Measurements from ENCODE around the gene PPM1J. TPM values are rescaled to one million over a fixed set of nuclear protein-coding genes. Genes with fewer than 3 reads are reported as not detected.

PPM1J gene
- total RNA-seq, 1 donor from 2014 or later = 5.4 TPM

DNA sequence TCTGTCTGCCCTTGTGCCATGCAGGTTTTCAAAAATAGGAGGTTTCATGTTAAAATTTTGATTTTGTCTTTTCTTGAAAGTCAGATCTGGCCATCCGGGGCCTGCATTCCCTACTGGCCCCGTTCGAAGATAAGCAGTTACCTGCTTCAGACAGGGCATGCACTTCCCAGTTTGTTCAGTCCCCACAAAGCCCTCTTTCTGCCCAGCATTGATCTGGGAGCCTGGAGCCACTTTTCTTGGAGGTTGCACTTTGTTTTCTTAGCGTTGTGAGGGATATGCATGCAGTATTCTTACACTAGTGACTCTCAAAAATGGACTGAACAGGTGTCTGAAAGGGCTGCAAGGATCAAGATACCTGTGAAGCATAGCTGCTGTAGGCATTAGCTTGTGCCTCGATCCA lies 29.2 kb downstream of the PPM1J start:
- peaks cover 16% of the 10 kb centered on the region for H3K4me1 ChIP-seq
- H3K4me3 ChIP-seq = no peak overlapping the region
- no peaks in the 10 kb centered on the region for H3K27me3 ChIP-seq (ENCODE audit: low read depth)
- H3K9me3 ChIP-seq (replicated peaks) = no peaks in the 10 kb centered on the region
- no peak for DNase-seq
- no peak for TF ChIP-seq CTCF (IDR thresholded peaks at IDR 0.05; ENCODE audit: borderline replicate concordance)
- intact Hi-C loops (cut with micrococcal nuclease) = no loop called here
- H3K27ac ChIP-seq (replicated peaks) = no peak overlapping the region
- H3K36me3 ChIP-seq = peaks cover 21% of the 10 kb centered on the region

GRCh38 chr1:112678605-112679004 lies 36.5 kb downstream of the PPM1J start:
- DNase-seq = no peak
- H3K4me3 ChIP-seq = no peak overlapping the region
- TF ChIP-seq CTCF (IDR thresholded peaks at IDR 0.05; ENCODE audit: borderline replicate concordance) = no peak
- H3K9me3 ChIP-seq (replicated peaks) = no peaks in the 10 kb centered on the region
- no peaks in the 10 kb centered on the region for H3K36me3 ChIP-seq
- peaks cover 39% of the 10 kb centered on the region for H3K4me1 ChIP-seq
- no peak overlapping the region for H3K27ac ChIP-seq (replicated peaks)
- no peaks in the 10 kb centered on the region for H3K27me3 ChIP-seq (ENCODE audit: low read depth)
- intact Hi-C loops (cut with micrococcal nuclease) = loop anchor here (10.0 kb wide), 1 partner anchor 284 kb away; the partner anchor contains the start of gene CTTNBP2NL

- Histone ChIP-seq H3K4me1 (peaks cover 43% of the 10 kb centered on the region), H3K9me3 (replicated peaks) (no peaks in the 10 kb centered on the region), H3K27ac (replicated peaks) (no peak overlapping the region), H3K36me3 (no peaks in the 10 kb centered on the region), H3K27me3 (ENCODE audit: low read depth) (no peaks in the 10 kb centered on the region), H3K4me3 (no peak overlapping the region)
- no peak for TF ChIP-seq CTCF (IDR thresholded peaks at IDR 0.05; ENCODE audit: borderline replicate concordance)
- no peak for DNase-seq
- intact Hi-C loops (cut with micrococcal nuclease) = loop anchor here (10.0 kb wide), 1 partner anchor 283 kb away; the partner anchor contains the start of gene CTTNBP2NL
These were observed 37.6 kb downstream of the PPM1J start for GRCh38 chr1:112677501-112677900.

DNA sequence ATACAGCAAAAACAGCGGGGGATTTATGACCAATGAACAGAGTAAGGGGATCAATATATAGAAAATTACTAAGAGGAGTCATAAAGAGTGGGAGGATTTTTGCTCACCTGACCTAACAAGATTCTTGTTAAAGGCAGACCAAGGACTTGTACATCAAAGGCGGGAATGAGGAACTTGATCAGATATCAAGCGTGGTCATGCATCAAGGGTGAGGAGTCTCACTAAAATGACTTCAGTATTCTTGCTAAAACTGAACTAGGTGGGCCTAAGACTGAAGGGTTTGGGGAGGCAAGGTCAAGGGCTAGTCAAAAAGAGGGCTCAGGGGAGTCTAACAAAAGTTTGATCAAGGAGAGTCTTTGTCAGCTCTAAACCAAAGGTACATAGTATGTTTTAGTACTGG lies 38.6 kb downstream of the PPM1J start:
- TF ChIP-seq CTCF (IDR thresholded peaks at IDR 0.05; ENCODE audit: borderline replicate concordance) = no peak
- no peak for DNase-seq
- no peaks in the 10 kb centered on the region for H3K9me3 ChIP-seq (replicated peaks)
- no peak overlapping the region for H3K27ac ChIP-seq (replicated peaks)
- H3K4me1 ChIP-seq = peaks cover 43% of the 10 kb centered on the region
- H3K4me3 ChIP-seq = no peak overlapping the region
- H3K27me3 ChIP-seq (ENCODE audit: low read depth) = no peaks in the 10 kb centered on the region
- peaks cover 6% of the 10 kb centered on the region for H3K36me3 ChIP-seq
- intact Hi-C loops (cut with micrococcal nuclease) = loop anchor here (10.0 kb wide), 1 partner anchor 282 kb away; the partner anchor contains the start of gene CTTNBP2NL

- intact Hi-C loops (cut with micrococcal nuclease) = loop anchor here (10.0 kb wide), 1 partner anchor 281 kb away; the partner anchor contains the start of gene CTTNBP2NL
- peaks cover 43% of the 10 kb centered on the region for H3K4me1 ChIP-seq
- no peak for TF ChIP-seq CTCF (IDR thresholded peaks at IDR 0.05; ENCODE audit: borderline replicate concordance)
- H3K27ac ChIP-seq (replicated peaks) = peak overlapping the region; percentile 91
- peak overlapping the region; percentile 93 for H3K4me3 ChIP-seq
- no peaks in the 10 kb centered on the region for H3K9me3 ChIP-seq (replicated peaks)
- H3K36me3 ChIP-seq = peaks cover 11% of the 10 kb centered on the region
- H3K27me3 ChIP-seq (ENCODE audit: low read depth) = no peaks in the 10 kb centered on the region
- DNase-seq = no peak
These were observed 39.3 kb downstream of the PPM1J start for GRCh38 chr1:112675728-112676381.

All from left ventricle myocardium inferior (tissue), 1 donor.